Measurements from ENCODE around the gene PEAK1. TPM values are rescaled to one million over a fixed set of nuclear protein-coding genes. Genes with fewer than 3 reads are reported as not detected.

Gene PEAK1
- total RNA-seq, 1 experiment from 2014 or later, result 13.8 TPM

- TF ChIP-seq CTCF (conservative IDR thresholded peaks at IDR 0.05; ENCODE audit: low read depth, low read length) (no peak), EZH2 (IDR thresholded peaks at IDR 0.05; ENCODE audit: low read length, unreplicated experiment) (no peak), EZH2phosphoT487 (IDR thresholded peaks at IDR 0.05; ENCODE audit: borderline replicate concordance, low read length) (no peak)
- H3K4me1 ChIP-seq (ENCODE audit: insufficient read depth, low read length), result peaks cover 31% of the 10 kb centered on the region
- peak; percentile 15 for DNase-seq
- CTCF ChIA-PET, result no interaction called here
- BruUV-seq (replicated peaks), result no TSS peak
- H3K4me2 ChIP-seq (ENCODE audit: low read length), result no peak overlapping the region
- no peak overlapping the region for H3K27ac ChIP-seq (ENCODE audit: low read length)
- H3K9me3 ChIP-seq (ENCODE audit: low read length), result no peaks in the 10 kb centered on the region
- POLR2A ChIA-PET (ENCODE audit: unreplicated experiment), result no interaction called here
- H3K27me3 ChIP-seq (ENCODE audit: low read length), result no peaks in the 10 kb centered on the region
- peaks cover 10% of the 10 kb centered on the region for H3K36me3 ChIP-seq (ENCODE audit: low read depth, low read length)
- no peak overlapping the region for H3K4me3 ChIP-seq (ENCODE audit: low read length)
- H3K9ac ChIP-seq (ENCODE audit: low read length), result no peak overlapping the region
- H2AFZ ChIP-seq (ENCODE audit: low read length), result no peak overlapping the region
- H3F3A ChIP-seq (ENCODE audit: low read length, unreplicated experiment), result no peaks in the 10 kb centered on the region
- intact Hi-C loops (cut with micrococcal nuclease), result no loop called here
- no peaks in the 10 kb centered on the region for H3K9me2 ChIP-seq (replicated peaks; ENCODE audit: low read length)
- no peak for ATAC-seq
- H3K79me2 ChIP-seq (ENCODE audit: low read length), result peaks cover 64% of the 10 kb centered on the region
- no peaks in the 10 kb centered on the region for H4K20me1 ChIP-seq (ENCODE audit: low read length)
These were observed 362.2 kb downstream of the PEAK1 start for GRCh38 chr15:77057685-77058084.

- H3K4me1 ChIP-seq (ENCODE audit: insufficient read depth, low read length), result peaks cover 26% of the 10 kb centered on the region
- ChIA-PET CTCF (no interaction called here), POLR2A (ENCODE audit: unreplicated experiment) (no interaction called here)
- H2AFZ ChIP-seq (ENCODE audit: low read length), result no peak overlapping the region
- TF ChIP-seq EZH2phosphoT487 (IDR thresholded peaks at IDR 0.05; ENCODE audit: borderline replicate concordance, low read length) (no peak), CTCF (conservative IDR thresholded peaks at IDR 0.05; ENCODE audit: low read depth, low read length) (no peak), EZH2 (IDR thresholded peaks at IDR 0.05; ENCODE audit: low read length, unreplicated experiment) (no peak)
- peaks cover 14% of the 10 kb centered on the region for H3K36me3 ChIP-seq (ENCODE audit: low read depth, low read length)
- no peak overlapping the region for H3K27ac ChIP-seq (ENCODE audit: low read length)
- H3K4me2 ChIP-seq (ENCODE audit: low read length), result no peak overlapping the region
- no peak overlapping the region for H3K4me3 ChIP-seq (ENCODE audit: low read length)
- no peaks in the 10 kb centered on the region for H3K9me3 ChIP-seq (ENCODE audit: low read length)
- no peaks in the 10 kb centered on the region for H3K27me3 ChIP-seq (ENCODE audit: low read length)
- H3K9ac ChIP-seq (ENCODE audit: low read length), result no peak overlapping the region
- H3K9me2 ChIP-seq (replicated peaks; ENCODE audit: low read length), result no peaks in the 10 kb centered on the region
- H4K20me1 ChIP-seq (ENCODE audit: low read length), result no peaks in the 10 kb centered on the region
- no peak for ATAC-seq
- no peaks in the 10 kb centered on the region for H3F3A ChIP-seq (ENCODE audit: low read length, unreplicated experiment)
- BruUV-seq (replicated peaks), result no TSS peak
- DNase-seq, result no peak
- intact Hi-C loops (cut with micrococcal nuclease), result no loop called here
- H3K79me2 ChIP-seq (ENCODE audit: low read length), result peaks cover 58% of the 10 kb centered on the region
These were observed 362.8 kb downstream of the PEAK1 start for GRCh38 chr15:77057072-77057471.

GRCh38 chr15:77053709-77054108, 366.2 kb downstream of the PEAK1 start:
- intact Hi-C loops (cut with micrococcal nuclease), result no loop called here
- H4K20me1 ChIP-seq (ENCODE audit: low read length), result no peaks in the 10 kb centered on the region
- no peak overlapping the region for H3K27ac ChIP-seq (ENCODE audit: low read length)
- DNase-seq (no peak), ATAC-seq (no peak)
- ChIA-PET POLR2A (ENCODE audit: unreplicated experiment) (no interaction called here), CTCF (no interaction called here)
- no peaks in the 10 kb centered on the region for H3F3A ChIP-seq (ENCODE audit: low read length, unreplicated experiment)
- H3K4me1 ChIP-seq (ENCODE audit: insufficient read depth, low read length), result peaks cover 13% of the 10 kb centered on the region
- H3K4me2 ChIP-seq (ENCODE audit: low read length), result no peak overlapping the region
- H2AFZ ChIP-seq (ENCODE audit: low read length), result no peak overlapping the region
- no peak for TF ChIP-seq EZH2 (IDR thresholded peaks at IDR 0.05; ENCODE audit: low read length, unreplicated experiment)
- no peak for TF ChIP-seq EZH2phosphoT487 (IDR thresholded peaks at IDR 0.05; ENCODE audit: borderline replicate concordance, low read length)
- TF ChIP-seq CTCF (conservative IDR thresholded peaks at IDR 0.05; ENCODE audit: low read depth, low read length), result no peak
- no peak overlapping the region for H3K9ac ChIP-seq (ENCODE audit: low read length)
- no TSS peak for BruUV-seq (replicated peaks)
- H3K4me3 ChIP-seq (ENCODE audit: low read length), result no peak overlapping the region
- H3K79me2 ChIP-seq (ENCODE audit: low read length), result peaks cover 29% of the 10 kb centered on the region
- H3K9me2 ChIP-seq (replicated peaks; ENCODE audit: low read length), result no peaks in the 10 kb centered on the region
- peaks cover 25% of the 10 kb centered on the region for H3K36me3 ChIP-seq (ENCODE audit: low read depth, low read length)
- H3K27me3 ChIP-seq (ENCODE audit: low read length), result no peaks in the 10 kb centered on the region
- H3K9me3 ChIP-seq (ENCODE audit: low read length), result no peaks in the 10 kb centered on the region

Data from PC-3 (cell line).